Keratinocyte (primary cell): Measurements from ENCODE around the gene FBXL17. TPM values are rescaled to one million over a fixed set of nuclear protein-coding genes. Genes with fewer than 3 reads are reported as not detected.

Experiments used
- DNase-seq: peaks from one replicate; pipeline ENCODE4 v3.0.0-alpha.2; 2011; ENCODE audit warnings: low read depth, missing footprints, low spot score
- FAIRE-seq: peaks from 2 replicates; lab custom pipeline; 2011; peaks lifted over from hg19 to GRCh38; lab: Jason Lieb, UNC
- H2AFZ ChIP-seq: 2 replicates; pipeline ENCODE4 v1.6.0; 2012; ENCODE audit warnings: low read length, control low read depth, inconsistent platforms; ENCODE audit not compliant: control insufficient read depth
- H3K27ac ChIP-seq: 2 replicates; pipeline ENCODE4 v1.5.1; 2011; ENCODE audit warnings: low read length; ENCODE audit not compliant: control insufficient read depth, insufficient read depth
- H3K27me3 ChIP-seq: 3 replicates; pipeline ENCODE4 v1.6.0; 2011; ENCODE audit warnings: low read length; ENCODE audit not compliant: control insufficient read depth, insufficient read depth; ENCODE audit errors: extremely low read depth
- H3K36me3 ChIP-seq, 2 experiments: 2 replicates in 1 of 2; 3 replicates in 1 of 2; pipeline ENCODE4 v1.5.1; 2011; ENCODE audit warnings: low read length in 2 of 2, mild to moderate bottlenecking in 1 of 2; ENCODE audit not compliant: control insufficient read depth in 2 of 2, insufficient read depth in 2 of 2; ENCODE audit errors: extremely low read depth in 1 of 2
- H3K4me1 ChIP-seq: 3 replicates; pipeline ENCODE4 v1.5.1; 2011; ENCODE audit warnings: low read length; ENCODE audit not compliant: control insufficient read depth, insufficient read depth; ENCODE audit errors: extremely low read depth
- H3K4me2 ChIP-seq: 3 replicates; pipeline ENCODE4 v1.6.0; 2011; ENCODE audit warnings: low read depth, low read length; ENCODE audit not compliant: control insufficient read depth, insufficient read depth; ENCODE audit errors: extremely low read depth
- H3K4me3 ChIP-seq, 3 experiments: fragments of 200-600 bp in 1 of 3; sonication (generic) in 1 of 3; 2 replicates in 2 of 3; 3 replicates in 1 of 3; pipeline ENCODE4 v1.5.1; 2011 to 2016; ENCODE audit warnings: low read length in 3 of 3, mild to moderate bottlenecking in 3 of 3, control low read depth in 2 of 3, inconsistent platforms in 1 of 3, low read depth in 1 of 3, mixed read lengths in 1 of 3, mixed run types in 1 of 3, moderate library complexity in 1 of 3; ENCODE audit not compliant: control insufficient read depth in 2 of 3, insufficient read depth in 2 of 3; ENCODE audit errors: extremely low read depth in 1 of 3
- H3K79me2 ChIP-seq: 2 replicates; pipeline ENCODE4 v1.6.0; 2012; ENCODE audit warnings: low read length; ENCODE audit not compliant: control insufficient read depth, insufficient read depth
- H3K9ac ChIP-seq: 3 replicates; pipeline ENCODE4 v1.6.0; 2011; ENCODE audit warnings: low read length; ENCODE audit not compliant: control insufficient read depth, insufficient read depth; ENCODE audit errors: extremely low read depth
- H3K9me1 ChIP-seq: 3 replicates; pipeline ENCODE4 v1.6.0; 2011; ENCODE audit warnings: low read length; ENCODE audit not compliant: control insufficient read depth, insufficient read depth; ENCODE audit errors: extremely low read depth
- H3K9me3 ChIP-seq: 2 replicates; pipeline ENCODE4 v1.5.1; 2012; ENCODE audit warnings: low read depth, low read length; ENCODE audit not compliant: control insufficient read depth
- H4K20me1 ChIP-seq: 3 replicates; pipeline ENCODE4 v1.6.0; 2011; ENCODE audit warnings: low read length; ENCODE audit not compliant: control insufficient read depth, insufficient read depth; ENCODE audit errors: extremely low read depth
- CTCF ChIP-seq, 3 experiments: IDR thresholded peaks in 1 of 3; conservative IDR thresholded peaks in 1 of 3; optimal IDR thresholded peaks in 1 of 3; 2 replicates in 2 of 3; 3 replicates in 1 of 3; pipeline versions ENCODE3 to v1.5.1; 2011; ENCODE audit warnings: low read length in 3 of 3, mild to moderate bottlenecking in 3 of 3, moderate library complexity in 2 of 3, control low read depth in 1 of 3, inconsistent platforms in 1 of 3; ENCODE audit not compliant: insufficient read depth in 2 of 3; ENCODE audit errors: extremely low read depth in 1 of 3
- EZH2 ChIP-seq: IDR thresholded peaks from one replicate; pipeline ENCODE4 v1.6.1; 2012; ENCODE audit warnings: inconsistent platforms, mild to moderate bottlenecking, low read length, moderate library complexity
- dilution Hi-C: fragments of 300-500 bp; cut with MboI; formaldehyde crosslinking; loops from one replicate; pipeline ENCODE4 v1.7.0; 2020; ENCODE audit warnings: low sequenced_read_pairs; ENCODE audit not compliant: extremely low pct_ligation_motif_present
- polyA plus RNA-seq, 5 experiments: library from polyadenylated mRNA; depleted of rRNA in 3 of 5; stranded (reverse) in 3 of 5; stranded (forward) in 1 of 5; unstranded in 1 of 5; fragments of >200 nt; gene quantifications; 1 replicate in 1 of 5; 2 replicates in 3 of 5; 3 replicates in 1 of 5; pipeline versions ENCODE4 v1.2.1 to v1.2.3, GENCODE V29; 2011 to 2012; ENCODE audit warnings: missing spikeins in 2 of 5, low read depth in 1 of 5, low replicate concordance in 1 of 5

FBXL17 gene
- polyA plus RNA-seq, 1 donor (not counting 4 experiments of a cell fraction or from before 2014, with no cell fraction given) = 5.7 TPM

DNA sequence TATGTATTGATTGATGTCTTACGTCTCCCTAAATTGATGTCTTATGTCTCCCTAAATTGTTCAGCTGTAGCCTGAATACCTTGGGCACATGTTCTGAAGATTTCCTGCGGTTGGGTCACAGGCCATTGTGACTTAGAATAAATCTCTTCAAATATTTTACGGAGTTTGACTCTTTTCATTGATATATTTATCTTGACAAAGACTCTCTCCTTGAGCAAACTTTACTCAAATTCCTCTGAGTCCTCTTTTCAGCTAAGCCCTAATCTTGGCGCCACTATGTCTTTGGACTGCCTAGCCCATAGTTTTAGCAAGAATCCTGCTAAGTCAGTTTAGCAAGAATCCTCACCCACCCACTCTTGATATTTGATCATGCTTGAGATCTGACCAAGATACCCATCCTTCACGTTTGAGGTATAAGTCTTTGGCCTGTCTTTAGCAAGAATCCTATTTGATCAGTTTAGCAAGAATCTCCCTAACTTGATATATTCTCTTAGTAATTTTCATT is 35.3 kb upstream of the FBXL17 start:
- Histone ChIP-seq H3K9me1 (no peaks in the 10 kb centered on the region), H3K4me3 (no peak overlapping the region), H3K36me3 (no peaks in the 10 kb centered on the region), H2AFZ (no peak overlapping the region), H3K9me3 (no peaks in the 10 kb centered on the region), H3K27ac (no peak overlapping the region), H3K79me2 (no peaks in the 10 kb centered on the region), H3K4me1 (no peaks in the 10 kb centered on the region), H4K20me1 (no peaks in the 10 kb centered on the region), H3K27me3 (peaks cover 7% of the 10 kb centered on the region), H3K4me2 (no peak overlapping the region), H3K9ac (no peak overlapping the region)
- no peak for DNase-seq
- dilution Hi-C loops = no loop called here
- FAIRE-seq = no peak
- no peak for TF ChIP-seq CTCF (optimal IDR thresholded peaks at IDR 0.05 in 1 of 3, IDR thresholded peaks at IDR 0.05 in 1 of 3, conservative IDR thresholded peaks at IDR 0.05 in 1 of 3; ENCODE audit: extremely low read depth in 1 of 3, insufficient read depth in 2 of 3, low read length in 3 of 3)
- TF ChIP-seq EZH2 = no peak

GRCh38 chr5:108415726-108416125 is 33.8 kb upstream of the FBXL17 start:
- Histone ChIP-seq H3K4me1 (no peaks in the 10 kb centered on the region), H3K9ac (no peak overlapping the region), H3K79me2 (no peaks in the 10 kb centered on the region), H3K27ac (no peak overlapping the region), H3K36me3 (no peaks in the 10 kb centered on the region), H3K27me3 (peaks cover 7% of the 10 kb centered on the region), H3K9me3 (no peaks in the 10 kb centered on the region), H3K4me3 (no peak overlapping the region), H2AFZ (no peak overlapping the region), H3K9me1 (no peaks in the 10 kb centered on the region), H4K20me1 (no peaks in the 10 kb centered on the region), H3K4me2 (no peak overlapping the region)
- no peak for FAIRE-seq
- no peak for TF ChIP-seq CTCF (optimal IDR thresholded peaks at IDR 0.05 in 1 of 3, IDR thresholded peaks at IDR 0.05 in 1 of 3, conservative IDR thresholded peaks at IDR 0.05 in 1 of 3; ENCODE audit: extremely low read depth in 1 of 3, insufficient read depth in 2 of 3, low read length in 3 of 3)
- no peak for TF ChIP-seq EZH2
- dilution Hi-C loops = no loop called here
- DNase-seq = no peak
